HCT116 (cell line): Measurements from ENCODE around the gene TMEM229A. TPM values are rescaled to one million over a fixed set of nuclear protein-coding genes. Genes with fewer than 3 reads are reported as not detected.

Source experiments
- ATAC-seq: fragments of 200-7000 bp; cut with Tn5 transposase; 2 replicates; pipeline ENCODE4 v1.9.1; 2020; ENCODE audit warnings: mild to moderate bottlenecking, moderate library complexity
- BruUV-seq: library from RNA; stranded (reverse); fragments of 400-500 nt; replicated peaks from 2 replicates; lab custom pipeline; 2021; lab: Mats Ljungman, UMichigan
- CTCF ChIA-PET: fragments of 300-600 bp; sonication (Branson Sonifier 250); formaldehyde crosslinking; loops from one replicate; lab custom pipeline; 2021; ENCODE audit warnings: antibody characterized with exemption; lab: Charles Lee
- POLR2A ChIA-PET: fragments of 300-600, 350-600 bp; sonication (Branson Sonifier 250); formaldehyde crosslinking; loops from one replicate; lab custom pipeline; 2021; ENCODE audit warnings: antibody characterized with exemption; lab: Charles Lee
- RAD21 ChIA-PET, 2 experiments: fragments of 300-600 bp; sonication (Branson Sonifier 250); formaldehyde crosslinking; loops; one replicate each; lab custom pipeline; 2023; ENCODE audit warnings: low total read pairs in 2 of 2; ENCODE audit not compliant: uncharacterized antibody in 2 of 2, unreplicated experiment in 2 of 2, low non-redundant PET in 1 of 2; lab: Charles Lee
- DNase-seq: peaks from one replicate; pipeline ENCODE4 v3.0.0-alpha.2; 2010; ENCODE audit warnings: low read depth, low spot score
- H2AFZ ChIP-seq: fragments of 200-600 bp; shearing (Covaris generic), sonication (generic); 2 replicates; pipeline ENCODE4 v1.6.1; 2017; ENCODE audit warnings: low read depth, mixed run types, mixed read lengths, antibody characterized with exemption, low read length; ENCODE audit not compliant: poor library complexity, severe bottlenecking
- H3K27ac ChIP-seq: 2 replicates; pipeline ENCODE4 v1.5.1; 2012; ENCODE audit warnings: low read depth, low read length
- H3K27me3 ChIP-seq: fragments of 200-600 bp; sonication (generic); 2 replicates; pipeline ENCODE4 v1.6.1; 2016; ENCODE audit warnings: mixed run types, low read length, mixed read lengths; ENCODE audit not compliant: insufficient read depth
- H3K36me3 ChIP-seq, 2 experiments: fragments of 200-500 bp in 1 of 2; fragments of 200-600 bp in 1 of 2; sonication (Bioruptor generic) in 1 of 2; sonication (generic) in 1 of 2; 2 replicates each; pipeline versions ENCODE4 v1.5.1 to v1.6.1; 2014 to 2016; ENCODE audit warnings: low read length in 2 of 2, inconsistent platforms in 1 of 2, mixed read lengths in 1 of 2, mixed run types in 1 of 2; ENCODE audit not compliant: insufficient read depth in 2 of 2, control insufficient read depth in 1 of 2
- H3K4me1 ChIP-seq, 2 experiments: fragments of 200-600 bp in 1 of 2; sonication (generic) in 1 of 2; 2 replicates each; pipeline versions ENCODE4 v1.5.1 to v1.6.1; 2012 to 2017; ENCODE audit warnings: low read length in 2 of 2, inconsistent platforms in 1 of 2, mild to moderate bottlenecking in 1 of 2, mixed read lengths in 1 of 2, mixed run types in 1 of 2, moderate library complexity in 1 of 2; ENCODE audit not compliant: insufficient read depth in 2 of 2, control insufficient read depth in 1 of 2
- H3K4me2 ChIP-seq: fragments of 200-600 bp; sonication (generic); 2 replicates; pipeline ENCODE4 v1.6.1; 2017; ENCODE audit warnings: mixed run types, low read length, mixed read lengths
- H3K4me3 ChIP-seq, 2 experiments: fragments of 200-600 bp in 1 of 2; sonication (generic) in 1 of 2; replicated peaks in 1 of 2; 2 replicates each; pipeline ENCODE4 v1.5.1; 2011 to 2016; ENCODE audit warnings: low read length in 2 of 2, control low read depth in 1 of 2, low read depth in 1 of 2, mild to moderate bottlenecking in 1 of 2, mixed read lengths in 1 of 2, mixed run types in 1 of 2
- H3K79me2 ChIP-seq: fragments of 200-600 bp; sonication (generic); 2 replicates; pipeline ENCODE4 v1.6.1; 2017; ENCODE audit warnings: mild to moderate bottlenecking, mixed run types, low read length, moderate library complexity, mixed read lengths; ENCODE audit not compliant: insufficient read depth
- H3K9ac ChIP-seq: fragments of 200-600 bp; sonication (generic); 2 replicates; pipeline ENCODE4 v1.6.1; 2016; ENCODE audit warnings: low read length, mixed read lengths
- H3K9me2 ChIP-seq: fragments of 200-600 bp; sonication (generic), shearing (Covaris generic); 2 replicates; pipeline ENCODE4 v1.6.1; 2017; ENCODE audit warnings: mixed run types, mild to moderate bottlenecking, moderate library complexity; ENCODE audit not compliant: insufficient read depth
- H3K9me3 ChIP-seq, 2 experiments: fragments of 200-500 bp in 1 of 2; fragments of 200-600 bp in 1 of 2; sonication (Bioruptor generic) in 1 of 2; sonication (generic) in 1 of 2; 2 replicates each; pipeline ENCODE4 v1.6.1; 2014 to 2017; ENCODE audit warnings: low read length in 2 of 2, mixed read lengths in 2 of 2, inconsistent platforms in 1 of 2, low read depth in 1 of 2, mild to moderate bottlenecking in 1 of 2, mixed run types in 1 of 2, moderate library complexity in 1 of 2; ENCODE audit not compliant: control insufficient read depth in 1 of 2, insufficient read depth in 1 of 2
- H4K20me1 ChIP-seq: fragments of 200-600 bp; sonication (generic), shearing (Covaris generic); 2 replicates; pipeline ENCODE4 v1.6.1; 2017; ENCODE audit warnings: mixed run types, mild to moderate bottlenecking, moderate library complexity; ENCODE audit not compliant: insufficient read depth
- CBX3 ChIP-seq: IDR thresholded peaks from 2 replicates; pipeline ENCODE4 v1.6.1; 2012; ENCODE audit warnings: low read depth
- CEBPB ChIP-seq: IDR thresholded peaks from 2 replicates; pipeline ENCODE4 v1.6.1; 2012; ENCODE audit warnings: low read depth
- EGR1 ChIP-seq: IDR thresholded peaks from 2 replicates; pipeline ENCODE4 v1.6.1; 2012; ENCODE audit warnings: low read depth
- ELF1 ChIP-seq: IDR thresholded peaks from 2 replicates; pipeline ENCODE4 v1.6.1; 2012; ENCODE audit warnings: low read depth, borderline replicate concordance
- EZH2 ChIP-seq: fragments of 200-600 bp; sonication (generic); IDR thresholded peaks from 2 replicates; pipeline ENCODE4 v1.6.1; 2017; ENCODE audit warnings: antibody characterized with exemption, mixed run types
- EZH2phosphoT487 ChIP-seq: fragments of 200-600 bp; IDR thresholded peaks from 2 replicates; pipeline ENCODE4 v1.6.1; 2018; ENCODE audit warnings: antibody characterized with exemption, borderline replicate concordance
- FOSL1 ChIP-seq: IDR thresholded peaks from 2 replicates; pipeline ENCODE4 v1.6.1; 2012; ENCODE audit warnings: low read depth
- POLR2A ChIP-seq: IDR thresholded peaks from 2 replicates; pipeline ENCODE4 v1.7.0; 2011; ENCODE audit warnings: borderline replicate concordance; ENCODE audit not compliant: insufficient read depth, insufficient read length; ENCODE audit errors: extremely low read depth
- POLR2AphosphoS5 ChIP-seq: IDR thresholded peaks from 2 replicates; pipeline ENCODE4 v1.6.1; 2011; ENCODE audit warnings: mild to moderate bottlenecking, low read depth, low read length, moderate library complexity
- RAD21 ChIP-seq: IDR thresholded peaks from 2 replicates; pipeline ENCODE4 v1.6.1; 2012; ENCODE audit warnings: low read depth, mild to moderate bottlenecking
- SP1 ChIP-seq: IDR thresholded peaks from 2 replicates; pipeline ENCODE4 v1.6.1; 2012; ENCODE audit warnings: low read depth
- SRF ChIP-seq: IDR thresholded peaks from 2 replicates; pipeline ENCODE4 v1.6.1; 2012; ENCODE audit warnings: low read depth
- TCF7L2 ChIP-seq: IDR thresholded peaks from 2 replicates; pipeline ENCODE4 v1.7.0; 2011; ENCODE audit warnings: borderline replicate concordance, inconsistent platforms; ENCODE audit not compliant: insufficient read depth, insufficient read length; ENCODE audit errors: extremely low read depth
- YY1 ChIP-seq: IDR thresholded peaks from 2 replicates; pipeline ENCODE4 v1.6.1; 2011; ENCODE audit warnings: low read length, low read depth, moderate library complexity, mild to moderate bottlenecking; ENCODE audit not compliant: insufficient replicate concordance; ENCODE audit errors: extremely low read depth
- ZFX ChIP-seq: fragments of 450-650 bp; IDR thresholded peaks from 2 replicates; pipeline ENCODE4 v1.6.1; 2017
- ZNF274 ChIP-seq: fragments of 200-500 bp; sonication (Bioruptor generic); IDR thresholded peaks from 2 replicates; pipeline ENCODE4 v1.6.1; 2014; ENCODE audit warnings: mild to moderate bottlenecking, low read depth, low read length, inconsistent platforms
- intact Hi-C: fragments of 100-400 bp; cut with micrococcal nuclease; formaldehyde crosslinking; loops from 2 replicates; pipeline ENCODE4 v1.10.0; 2022
- total RNA-seq: library from RNA; stranded (reverse); gene quantifications from one replicate; pipeline ENCODE4 v1.2.1, GENCODE V29; 2021; ENCODE audit not compliant: unreplicated experiment
- TF ChIP-seq, protein P1 (sequence below): IDR thresholded peaks from 2 replicates; pipeline ENCODE4 v1.6.1; 2011; ENCODE audit warnings: mild to moderate bottlenecking, low read length, moderate library complexity; ENCODE audit not compliant: insufficient replicate concordance; ENCODE audit errors: extremely low read depth
- TF ChIP-seq, protein P2 (sequence below): IDR thresholded peaks from 2 replicates; pipeline ENCODE4 v1.6.1; 2012
- TF ChIP-seq, protein P3 (sequence below): IDR thresholded peaks from 2 replicates; pipeline ENCODE4 v1.6.1; 2012

The TMEM229A gene
- total RNA-seq, 1 experiment from 2014 or later: not detected

DNA sequence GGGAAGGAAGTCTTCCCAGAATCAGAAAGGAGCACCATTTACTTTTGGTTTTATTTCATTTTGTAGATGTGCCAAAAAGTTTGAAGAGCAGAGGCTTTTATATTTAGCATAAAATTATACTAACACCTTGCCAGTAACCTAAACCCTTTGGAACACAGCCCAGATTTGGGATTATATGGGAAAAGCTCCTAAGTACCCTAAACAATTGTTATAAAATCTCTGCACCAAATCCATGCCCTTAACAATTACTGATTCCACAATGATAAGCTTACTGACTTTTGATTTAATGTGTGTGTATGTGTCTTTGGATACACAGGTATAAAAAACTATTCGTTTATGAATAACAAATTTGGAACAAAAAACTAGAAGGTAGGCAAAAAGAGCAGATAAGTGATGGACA lies 39.0 kb upstream of the TMEM229A start:
- DNase-seq (no peak), ATAC-seq (no peak)
- no peak overlapping the region for H3K27ac ChIP-seq
- POLR2A ChIA-PET: no interaction called here
- H3K4me3 ChIP-seq: no peak overlapping the region
- H3K27me3 ChIP-seq: no peaks in the 10 kb centered on the region
- no peaks in the 10 kb centered on the region for H3K79me2 ChIP-seq
- H3K4me2 ChIP-seq: no peak overlapping the region
- RAD21 ChIA-PET: no interaction called here
- H4K20me1 ChIP-seq: no peaks in the 10 kb centered on the region
- H3K9me2 ChIP-seq: no peaks in the 10 kb centered on the region
- CTCF ChIA-PET: no interaction called here
- H3K4me1 ChIP-seq: peaks cover 4 to 10% of the 10 kb centered on the region in 2 experiments; a peak in 3 of 4 replicates
- H3K9me3 ChIP-seq: no peaks in the 10 kb centered on the region
- H2AFZ ChIP-seq: no peak overlapping the region
- H3K9ac ChIP-seq: no peak overlapping the region
- BruUV-seq: no TSS peak
- intact Hi-C loops: no loop called here
- TF ChIP-seq EZH2: no peak
- no peak for TF ChIP-seq SRF
- TF ChIP-seq CBX3: no peak
- TF ChIP-seq, protein P1, sequence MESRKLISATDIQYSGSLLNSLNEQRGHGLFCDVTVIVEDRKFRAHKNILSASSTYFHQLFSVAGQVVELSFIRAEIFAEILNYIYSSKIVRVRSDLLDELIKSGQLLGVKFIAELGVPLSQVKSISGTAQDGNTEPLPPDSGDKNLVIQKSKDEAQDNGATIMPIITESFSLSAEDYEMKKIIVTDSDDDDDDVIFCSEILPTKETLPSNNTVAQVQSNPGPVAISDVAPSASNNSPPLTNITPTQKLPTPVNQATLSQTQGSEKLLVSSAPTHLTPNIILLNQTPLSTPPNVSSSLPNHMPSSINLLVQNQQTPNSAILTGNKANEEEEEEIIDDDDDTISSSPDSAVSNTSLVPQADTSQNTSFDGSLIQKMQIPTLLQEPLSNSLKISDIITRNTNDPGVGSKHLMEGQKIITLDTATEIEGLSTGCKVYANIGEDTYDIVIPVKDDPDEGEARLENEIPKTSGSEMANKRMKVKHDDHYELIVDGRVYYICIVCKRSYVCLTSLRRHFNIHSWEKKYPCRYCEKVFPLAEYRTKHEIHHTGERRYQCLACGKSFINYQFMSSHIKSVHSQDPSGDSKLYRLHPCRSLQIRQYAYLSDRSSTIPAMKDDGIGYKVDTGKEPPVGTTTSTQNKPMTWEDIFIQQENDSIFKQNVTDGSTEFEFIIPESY: no peak
- TF ChIP-seq FOSL1: no peak
- no peak for TF ChIP-seq RAD21
- no peak for TF ChIP-seq POLR2AphosphoS5
- no peak for TF ChIP-seq ELF1
- TF ChIP-seq POLR2A: no peak
- TF ChIP-seq EZH2phosphoT487: no peak
- TF ChIP-seq YY1: no peak
- TF ChIP-seq, protein P2, sequence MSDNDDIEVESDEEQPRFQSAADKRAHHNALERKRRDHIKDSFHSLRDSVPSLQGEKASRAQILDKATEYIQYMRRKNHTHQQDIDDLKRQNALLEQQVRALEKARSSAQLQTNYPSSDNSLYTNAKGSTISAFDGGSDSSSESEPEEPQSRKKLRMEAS: no peak
- TF ChIP-seq ZFX: no peak
- TF ChIP-seq EGR1: no peak
- TF ChIP-seq ZNF274: no peak
- TF ChIP-seq, protein P3, sequence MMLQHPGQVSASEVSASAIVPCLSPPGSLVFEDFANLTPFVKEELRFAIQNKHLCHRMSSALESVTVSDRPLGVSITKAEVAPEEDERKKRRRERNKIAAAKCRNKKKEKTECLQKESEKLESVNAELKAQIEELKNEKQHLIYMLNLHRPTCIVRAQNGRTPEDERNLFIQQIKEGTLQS: no peak
- TF ChIP-seq CEBPB: no peak
- no peak for TF ChIP-seq SP1
- no peak for TF ChIP-seq TCF7L2
- TF ChIP-seq, all 23 proteins: peak for 0
- H3K36me3 ChIP-seq: no peaks in the 10 kb centered on the region
